Adrenal gland (tissue), 5 donors: ENCODE results near the gene SMG5.

Experiments
- POLR2A ChIP-seq, 2 donors: fragments of 450-650 bp; IDR thresholded peaks; one replicate each; pipeline ENCODE4 v1.6.1; 2017; ENCODE audit warnings: antibody characterized with exemption in 2 of 2, mild to moderate bottlenecking in 2 of 2, moderate library complexity in 1 of 2
- TF ChIP-seq, protein P1 (sequence below), 6 experiments: fragments of 450-650 bp in 4 of 6; fragments of 200-600 bp in 2 of 6; sonication (generic) in 1 of 6; IDR thresholded peaks; 1 replicate in 5 of 6; 2 replicates in 1 of 6; pipeline versions ENCODE4 v1.5.1 to v1.8.0; 2016 to 2021; ENCODE audit warnings: antibody characterized with exemption in 6 of 6, mild to moderate bottlenecking in 2 of 6, moderate library complexity in 1 of 6
- donor health status: DM: no; HTN: no; CAD: no.

DNA sequence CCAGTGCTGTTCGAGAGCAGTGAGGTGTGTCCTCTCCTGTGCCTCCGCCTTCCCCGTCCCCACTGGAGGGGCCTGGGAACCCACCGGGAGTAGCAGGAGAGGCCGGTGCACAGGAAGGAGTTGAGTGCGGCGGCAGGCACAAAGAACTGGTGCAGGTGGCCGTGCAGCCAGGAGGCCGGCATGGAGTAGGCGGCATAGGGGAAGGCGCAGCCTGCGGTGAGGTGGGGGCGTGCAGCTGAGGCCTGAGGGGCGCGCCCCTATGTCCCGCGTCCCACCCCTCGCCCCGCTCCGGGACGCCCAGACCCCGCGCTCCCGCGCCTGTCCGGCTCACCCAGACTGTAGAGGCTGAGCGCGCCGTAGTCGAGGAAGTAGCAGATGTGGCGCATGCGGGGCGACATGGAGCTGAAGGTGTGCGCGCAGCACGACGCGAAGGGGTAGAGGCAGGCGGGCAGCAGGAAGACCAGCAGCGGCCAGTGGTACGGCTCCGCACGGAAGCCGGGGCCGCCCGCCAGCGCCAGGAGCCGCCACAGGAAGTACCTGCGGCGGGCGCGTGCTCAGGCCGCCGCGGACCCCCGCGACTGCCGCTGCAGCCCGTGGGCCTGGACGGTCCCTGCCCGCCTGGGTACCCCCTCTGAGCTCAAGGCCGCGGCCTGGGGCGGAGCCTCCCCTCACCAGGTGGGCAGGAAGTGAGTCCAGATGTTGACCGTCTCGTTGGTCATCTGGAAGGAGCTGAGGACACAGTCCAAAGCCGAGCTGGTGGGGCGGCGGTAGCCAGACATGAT lies 37.0 kb downstream of the SMG5 start:
- TF ChIP-seq, protein P1, sequence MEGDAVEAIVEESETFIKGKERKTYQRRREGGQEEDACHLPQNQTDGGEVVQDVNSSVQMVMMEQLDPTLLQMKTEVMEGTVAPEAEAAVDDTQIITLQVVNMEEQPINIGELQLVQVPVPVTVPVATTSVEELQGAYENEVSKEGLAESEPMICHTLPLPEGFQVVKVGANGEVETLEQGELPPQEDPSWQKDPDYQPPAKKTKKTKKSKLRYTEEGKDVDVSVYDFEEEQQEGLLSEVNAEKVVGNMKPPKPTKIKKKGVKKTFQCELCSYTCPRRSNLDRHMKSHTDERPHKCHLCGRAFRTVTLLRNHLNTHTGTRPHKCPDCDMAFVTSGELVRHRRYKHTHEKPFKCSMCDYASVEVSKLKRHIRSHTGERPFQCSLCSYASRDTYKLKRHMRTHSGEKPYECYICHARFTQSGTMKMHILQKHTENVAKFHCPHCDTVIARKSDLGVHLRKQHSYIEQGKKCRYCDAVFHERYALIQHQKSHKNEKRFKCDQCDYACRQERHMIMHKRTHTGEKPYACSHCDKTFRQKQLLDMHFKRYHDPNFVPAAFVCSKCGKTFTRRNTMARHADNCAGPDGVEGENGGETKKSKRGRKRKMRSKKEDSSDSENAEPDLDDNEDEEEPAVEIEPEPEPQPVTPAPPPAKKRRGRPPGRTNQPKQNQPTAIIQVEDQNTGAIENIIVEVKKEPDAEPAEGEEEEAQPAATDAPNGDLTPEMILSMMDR (IDR thresholded peaks at IDR 0.05), result no peak
- TF ChIP-seq POLR2A (IDR thresholded peaks at IDR 0.05), result no peak
